Stimulated activated CD4-positive, alpha-beta T cell treated with anti-CD3 and anti-CD28 coated beads, Interleukin-1b, Interleukin-23, amount 100 ng/mL, for 4 hours (primary cell): ENCODE data around the gene ADCY5.

Source experiments
- DNase-seq, 2 donors: peaks; one replicate each; pipeline ENCODE4 v3.0.0-alpha.2; 2020; ENCODE audit warnings: low read depth in 2 of 2

Gene ADCY5

GRCh38 chr3:123326531-123326930, 122.4 kb downstream of the ADCY5 start:
- DNase-seq: no peak

GRCh38 chr3:123325766-123326256, 123.1 kb downstream of the ADCY5 start:
- DNase-seq: no peak

DNA sequence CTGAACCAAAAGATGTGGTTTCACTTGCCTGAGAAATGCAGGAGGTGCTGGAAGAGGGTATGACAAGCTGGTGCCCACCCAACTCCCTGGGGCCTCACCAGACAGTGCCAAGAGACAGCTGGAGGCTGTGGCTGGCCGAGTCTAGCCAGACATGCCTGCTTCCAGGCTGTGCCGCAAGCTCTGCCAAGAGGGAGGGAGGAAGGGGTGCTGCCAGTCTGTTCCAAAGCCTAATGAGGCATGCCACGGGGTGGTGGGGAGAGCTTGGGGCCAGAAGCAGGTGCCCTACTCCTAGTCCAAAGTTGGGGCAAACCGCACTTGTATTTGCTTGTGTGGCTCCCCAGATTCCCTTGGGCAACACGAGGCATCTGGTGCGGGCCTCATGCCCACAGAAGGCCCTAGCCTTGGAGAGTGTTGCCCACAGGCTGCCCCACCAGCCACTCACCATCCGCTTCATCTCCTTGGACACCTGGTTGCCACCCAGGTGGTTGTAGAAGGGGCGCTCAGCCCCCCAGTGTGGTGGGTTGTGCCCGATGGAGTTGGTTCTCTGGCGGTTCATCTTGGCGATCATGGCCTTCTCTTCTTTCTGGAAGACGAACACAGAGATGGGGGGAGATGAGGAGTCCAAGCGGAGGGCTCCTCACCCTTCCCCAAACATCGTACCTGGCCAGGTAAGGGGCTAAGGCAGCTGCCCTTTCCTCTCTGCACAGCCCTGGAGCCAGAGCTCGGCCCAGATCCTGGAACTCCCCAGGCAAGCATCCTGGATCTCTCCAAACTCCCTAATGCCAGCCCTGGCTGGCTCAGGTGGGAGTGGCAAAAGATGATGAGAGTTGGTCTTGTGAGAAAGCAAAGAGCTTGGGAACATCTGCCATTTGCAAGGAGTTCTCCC, 123.8 kb downstream of the ADCY5 start:
- no peak for DNase-seq

- no peak for DNase-seq
These were observed 125.1 kb downstream of the ADCY5 start for GRCh38 chr3:123323781-123324180.

DNA sequence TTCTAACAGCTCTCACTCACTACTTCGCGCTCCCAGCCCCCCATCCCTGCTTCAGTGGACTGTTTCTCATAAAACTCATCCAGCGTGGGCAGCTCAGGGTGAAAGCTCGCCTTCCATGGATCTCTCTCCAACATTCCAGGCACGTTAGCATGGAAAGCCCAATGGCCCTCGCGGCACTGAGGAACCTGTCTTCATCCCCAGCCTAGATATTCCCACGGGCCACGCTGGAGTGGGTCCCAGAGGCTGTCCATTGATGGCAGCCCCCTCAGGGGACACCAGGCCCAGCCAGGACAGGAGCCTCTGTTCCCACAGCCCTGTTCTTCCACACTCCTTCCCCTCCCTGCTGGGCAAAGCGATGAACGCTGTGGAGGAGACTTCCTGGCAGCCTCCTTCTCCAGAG, 126.0 kb downstream of the ADCY5 start:
- DNase-seq: no peak

- DNase-seq: no peak
These were observed 127.1 kb downstream of the ADCY5 start for GRCh38 chr3:123321806-123322205.

- DNase-seq: no peak
These were observed 128.7 kb downstream of the ADCY5 start for GRCh38 chr3:123320221-123320620.

DNA sequence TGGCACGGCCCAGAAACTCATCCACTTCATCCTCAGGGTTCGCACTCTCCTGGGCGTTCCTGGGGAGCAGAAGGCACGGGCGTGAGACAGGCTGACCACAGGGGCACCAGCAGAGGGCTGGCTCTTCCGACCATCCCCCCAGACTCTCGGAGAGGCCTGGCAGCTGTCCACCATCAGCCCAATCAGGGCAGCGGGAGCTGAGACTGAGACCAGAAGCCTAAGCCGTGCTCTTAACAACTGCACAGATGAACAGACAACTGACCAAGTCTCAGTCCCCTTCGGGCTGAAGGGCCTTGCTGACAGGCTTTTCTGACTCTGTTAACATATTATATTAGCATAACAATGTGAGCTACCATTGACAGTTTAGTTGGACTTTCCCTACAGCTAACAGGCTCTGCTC, 129.1 kb downstream of the ADCY5 start:
- DNase-seq: no peak

DNA sequence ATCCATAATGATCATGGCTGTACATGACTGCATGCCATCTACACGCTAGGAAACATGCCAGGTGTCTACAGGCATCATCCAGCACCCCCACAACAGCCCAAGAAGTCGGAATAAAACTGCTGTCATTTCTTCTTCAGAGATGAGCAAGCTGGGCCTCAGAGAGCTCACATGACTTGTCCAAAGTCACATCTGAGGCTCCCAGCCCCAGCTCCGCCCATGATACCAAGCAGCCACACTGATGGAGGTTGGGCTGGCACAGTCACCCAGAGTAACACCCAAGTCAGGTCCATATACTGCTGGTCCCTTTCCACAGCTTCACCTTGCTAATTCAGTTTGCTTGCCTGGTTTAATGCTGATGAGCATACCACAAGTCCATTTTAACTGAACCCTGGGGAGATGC, 130.5 kb downstream of the ADCY5 start:
- DNase-seq: no peak

DNA sequence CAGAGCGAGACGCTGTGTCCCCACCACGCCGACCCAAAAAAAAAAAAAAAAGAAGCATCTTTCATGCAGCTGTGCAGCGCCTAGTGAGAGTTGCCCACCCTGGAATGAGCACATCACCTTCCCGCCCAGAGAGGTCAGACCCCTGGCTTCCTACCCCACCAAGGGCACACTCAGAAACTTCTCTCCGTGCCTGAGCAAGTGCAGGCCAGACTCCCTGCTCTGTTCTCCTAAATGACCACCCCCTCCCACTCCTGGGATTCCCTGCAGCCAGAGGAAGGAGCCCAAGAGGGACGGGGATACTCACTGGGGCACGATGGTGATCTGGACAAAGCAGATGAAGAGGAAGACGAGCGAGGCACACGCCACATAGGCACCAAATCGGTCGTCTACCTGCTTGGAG, 131.2 kb downstream of the ADCY5 start:
- DNase-seq: no peak

DNA sequence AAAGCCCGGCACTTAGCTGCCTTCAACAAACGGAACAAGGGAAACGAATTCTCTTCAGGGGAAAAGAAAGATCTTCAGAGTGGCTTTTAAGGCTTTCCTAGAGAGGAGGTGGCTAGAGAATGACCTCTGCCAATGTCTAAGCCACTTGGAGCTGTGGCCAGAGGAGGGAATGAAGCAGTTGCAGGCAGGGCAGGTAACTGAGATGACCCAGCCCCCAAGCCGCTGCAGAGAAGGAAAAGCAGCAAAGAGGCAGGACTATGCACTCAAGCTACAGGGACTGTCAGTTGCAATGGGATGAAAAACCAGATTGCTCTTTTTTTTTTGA, 133.7 kb downstream of the ADCY5 start:
- no peak for DNase-seq

DNA sequence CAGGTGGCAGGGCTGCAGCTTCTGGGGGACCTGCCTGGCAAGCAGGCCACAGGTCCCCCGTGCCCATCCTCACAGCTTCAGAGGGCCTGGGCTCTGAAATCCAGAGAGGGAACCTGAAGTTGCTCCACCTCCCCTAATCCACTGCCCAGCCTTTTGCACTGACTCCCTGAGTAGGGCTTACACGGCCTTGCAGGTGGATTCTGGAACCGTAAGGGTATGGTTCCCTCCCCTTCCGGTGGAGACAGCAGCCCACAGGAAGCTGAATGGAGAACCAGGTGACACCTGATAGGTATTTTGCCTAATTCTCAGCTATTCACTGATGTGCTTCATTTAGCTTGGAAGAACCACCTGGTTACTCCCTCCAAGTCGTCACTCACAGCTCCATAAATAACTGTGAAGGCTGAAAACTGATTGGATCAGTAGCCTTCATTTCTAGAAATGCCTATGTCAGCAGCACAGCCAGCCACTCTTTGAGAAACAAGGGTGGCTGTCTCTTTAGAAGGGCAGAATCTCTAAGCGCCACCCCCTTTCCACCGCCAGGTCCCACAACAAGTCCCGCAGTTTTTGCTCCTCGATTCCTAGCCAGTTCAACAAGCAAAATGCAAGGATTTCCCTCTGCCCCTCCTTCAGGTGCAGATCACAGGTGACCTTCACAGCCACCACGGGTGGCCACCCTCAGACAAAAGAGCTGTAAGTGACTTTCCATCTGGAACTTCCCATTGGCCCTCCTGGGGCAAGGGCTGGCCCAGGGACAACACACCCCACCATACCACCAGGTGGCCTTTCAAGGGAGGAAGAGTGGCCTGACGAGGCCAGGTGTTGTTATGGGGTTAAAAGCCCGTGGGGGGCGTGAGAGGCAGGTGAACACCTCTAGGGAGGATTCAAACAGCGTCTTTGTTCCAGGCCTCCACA, 134.3 kb downstream of the ADCY5 start:
- no peak for DNase-seq

GRCh38 chr3:123313889-123314288, 135.0 kb downstream of the ADCY5 start:
- DNase-seq: no peak

DNA sequence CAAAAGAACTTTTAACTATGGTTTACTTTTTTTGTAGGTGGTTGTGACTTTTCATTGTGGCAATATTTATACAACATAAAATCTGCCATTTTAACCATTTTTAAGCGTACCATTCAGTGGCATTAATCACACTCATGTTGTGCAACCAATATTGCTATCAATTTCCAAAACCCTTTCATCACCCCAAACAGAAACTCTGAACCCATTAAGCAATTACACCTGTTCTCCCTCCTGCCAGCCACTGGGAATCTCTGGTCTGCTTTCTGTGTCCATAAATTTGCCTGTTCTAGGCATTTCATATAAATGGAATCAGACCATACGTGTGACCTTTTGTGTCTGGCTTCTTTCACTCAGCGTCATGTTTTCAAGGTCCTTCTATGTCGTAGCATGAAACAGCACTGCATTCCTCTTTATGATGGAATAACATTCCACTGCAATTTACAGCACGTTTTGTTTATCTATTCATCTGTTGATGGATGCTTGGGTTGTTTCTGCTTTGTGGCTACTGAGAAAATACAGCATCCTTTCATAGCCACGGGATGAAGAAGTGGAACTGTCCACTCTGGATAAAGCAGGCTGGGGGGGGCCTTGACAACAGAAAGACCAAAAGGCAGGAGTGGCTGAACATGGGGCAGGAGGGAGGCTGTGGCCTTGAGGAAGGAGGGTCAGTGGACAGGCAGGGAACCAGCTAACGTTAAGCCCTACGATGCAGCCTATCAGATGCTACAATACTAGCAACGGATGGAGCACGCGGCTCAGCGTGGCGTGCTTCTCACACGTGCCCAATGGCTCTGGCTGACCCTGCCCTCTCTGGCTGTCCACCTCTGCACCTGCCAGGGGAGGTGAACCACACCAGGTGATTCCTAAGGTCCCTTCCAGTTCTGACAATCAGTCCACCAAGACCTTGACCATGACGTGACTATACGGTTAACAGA, 136.3 kb downstream of the ADCY5 start:
- no peak for DNase-seq

- no peak for DNase-seq
These were observed 137.7 kb downstream of the ADCY5 start for GRCh38 chr3:123311201-123311600.

DNA sequence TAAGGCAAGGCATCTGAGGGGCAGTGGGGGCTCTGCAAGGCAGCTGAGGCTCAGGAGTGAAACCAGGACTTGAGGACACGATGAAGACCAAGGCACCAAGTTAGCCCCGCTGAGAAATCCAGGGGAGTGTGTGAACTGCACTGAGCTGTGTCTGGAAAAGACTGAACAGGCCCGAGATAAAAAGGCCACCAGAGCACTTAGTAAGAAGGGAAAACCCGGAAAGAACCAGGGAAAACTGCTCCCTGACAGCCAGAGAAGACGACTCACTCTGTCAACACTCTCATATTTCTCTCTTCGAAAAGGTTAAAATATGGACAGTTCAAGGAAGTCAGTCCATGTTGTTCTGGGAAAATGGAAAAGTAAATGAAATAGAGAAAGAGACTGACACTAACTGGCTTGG, 138.1 kb downstream of the ADCY5 start:
- no peak for DNase-seq

DNA sequence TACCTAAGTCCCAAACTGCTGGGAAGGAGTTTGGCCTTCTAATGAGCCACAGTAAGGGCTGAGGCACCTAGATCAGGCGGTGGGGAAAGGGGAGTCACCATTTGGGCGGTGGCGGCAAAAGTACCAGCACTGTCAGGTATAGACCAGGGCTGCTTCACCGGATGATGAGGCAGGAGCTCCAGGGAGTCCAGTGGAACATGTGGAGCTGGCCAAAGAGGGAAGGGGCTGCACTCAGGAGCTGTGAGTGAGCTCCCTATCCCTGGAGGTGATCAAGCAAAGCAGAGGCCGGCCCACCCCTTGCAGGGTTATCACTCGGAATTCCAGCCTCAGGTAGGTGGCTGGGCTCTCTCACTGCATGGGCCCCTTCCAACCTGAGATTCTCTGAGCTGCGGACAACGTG, 138.7 kb downstream of the ADCY5 start:
- no peak for DNase-seq

DNA sequence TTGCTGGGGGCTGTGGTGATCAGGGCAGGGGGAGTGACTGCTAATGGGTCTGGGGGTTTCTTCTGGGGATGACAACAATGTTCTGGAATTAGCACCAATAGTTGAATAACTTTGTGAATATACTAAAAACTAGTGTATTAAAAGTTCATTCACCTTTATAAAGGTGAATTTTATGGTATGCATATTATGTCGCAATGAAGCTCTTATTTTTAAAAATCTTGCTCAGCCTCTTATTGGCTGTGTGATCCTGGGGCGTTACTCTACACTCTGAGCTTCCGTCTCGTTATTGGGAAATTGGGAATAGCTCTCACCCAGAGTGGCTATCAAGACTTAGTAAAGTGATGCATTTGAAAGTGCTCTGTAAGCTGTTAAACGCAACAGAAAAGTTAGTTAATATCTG, 141.8 kb downstream of the ADCY5 start:
- no peak for DNase-seq

DNA sequence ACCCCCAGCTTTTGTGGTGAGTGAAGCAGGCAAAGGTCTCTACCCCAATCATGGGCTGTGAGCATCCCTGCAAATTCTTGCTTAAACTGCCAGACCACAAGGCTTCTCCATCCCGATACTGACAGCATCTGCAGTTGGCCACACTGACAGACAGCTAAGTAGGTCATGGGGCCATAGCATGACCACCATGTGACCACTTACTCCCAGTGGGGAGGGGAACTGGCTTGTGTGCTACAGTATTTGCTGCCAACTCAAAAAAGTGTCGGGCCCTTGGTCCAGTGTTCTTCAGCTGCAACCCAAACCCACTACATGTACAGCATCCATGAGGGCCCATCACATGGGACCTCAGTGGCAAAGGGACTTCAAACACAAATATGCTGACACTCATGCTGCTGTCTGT, 143.7 kb downstream of the ADCY5 start:
- no peak for DNase-seq

DNA sequence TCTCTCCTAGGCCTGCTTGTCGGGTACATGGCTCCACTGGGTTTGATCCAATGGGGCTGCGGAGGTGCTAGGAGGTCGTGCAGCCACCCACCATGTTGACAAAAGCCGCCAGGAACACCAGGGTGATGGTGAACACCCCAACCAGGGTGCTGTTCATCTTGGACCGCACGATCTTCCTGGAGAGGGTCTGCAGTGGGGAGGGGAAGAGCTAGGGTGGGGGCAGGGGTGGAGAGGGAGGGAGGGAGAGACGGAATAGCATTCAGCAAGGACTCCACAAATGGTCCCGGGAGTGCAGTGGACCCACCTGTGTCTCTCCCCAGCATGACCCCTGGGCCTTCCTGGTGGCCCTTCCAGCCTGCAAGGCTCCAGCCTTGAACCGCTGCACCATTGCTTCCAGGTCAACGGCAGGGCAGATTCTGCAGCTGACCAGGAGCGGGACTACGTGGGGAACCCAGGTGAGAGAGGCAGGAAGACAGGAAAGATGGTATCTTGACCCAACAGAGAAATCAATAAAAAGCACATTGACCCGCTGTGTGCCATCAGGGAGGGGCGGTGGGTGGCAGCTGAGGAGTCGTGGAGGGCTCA, 144.8 kb downstream of the ADCY5 start:
- DNase-seq: no peak

GRCh38 chr3:123302961-123303360, 145.9 kb downstream of the ADCY5 start:
- DNase-seq: no peak
